Vagina (tissue), 2 donors: ENCODE data around the gene PDE3B. TPM values are rescaled to one million over a fixed set of nuclear protein-coding genes. Genes with fewer than 3 reads are reported as not detected.
A peak's percentile ranks its signal among the peaks of the same experiment; 100 is the strongest.
"Not testable (repeated sequence)": the region's sequence is repeated elsewhere in the genome, so short reads cannot be mapped to it uniquely, and the experiment has no call there.

Source experiments
- DNase-seq, 2 donors: peaks; one replicate each; pipeline ENCODE4 v3.0.0-alpha.2; 2017; ENCODE audit errors: extremely low spot score in 2 of 2
- H3K27ac ChIP-seq: fragments of 200-600 bp; sonication (generic); one replicate; pipeline ENCODE4 v1.5.1; 2019
- H3K27me3 ChIP-seq: fragments of 200-600 bp; sonication (generic); one replicate; pipeline ENCODE4 v1.5.1; 2019
- H3K36me3 ChIP-seq, 2 donors: fragments of 200-600 bp; sonication (generic); one replicate each; pipeline ENCODE4 v1.5.1; 2017 to 2019
- H3K4me1 ChIP-seq: fragments of 200-600 bp; sonication (generic); one replicate; pipeline ENCODE4 v1.5.1; 2019
- H3K4me3 ChIP-seq, 2 donors: fragments of 200-600 bp; sonication (generic); 1 replicate in 1 of 2; 2 replicates in 1 of 2; pipeline ENCODE4 v1.5.1; 2016 to 2019
- H3K9me3 ChIP-seq: fragments of 200-600 bp; sonication (generic); one replicate; pipeline ENCODE4 v1.5.1; 2019
- POLR2A ChIP-seq, 2 donors: fragments of 450-650 bp; IDR thresholded peaks; one replicate each; pipeline ENCODE4 v1.6.1; 2017; ENCODE audit warnings: antibody characterized with exemption in 2 of 2, mild to moderate bottlenecking in 2 of 2, moderate library complexity in 2 of 2
- POLR2AphosphoS5 ChIP-seq, 2 donors: sonication (generic); formaldehyde crosslinking; IDR thresholded peaks; one replicate each; pipeline ENCODE4 v1.9.0; 2017; ENCODE audit warnings: antibody characterized with exemption in 2 of 2, mild to moderate bottlenecking in 2 of 2, low read depth in 1 of 2; ENCODE audit not compliant: insufficient read depth in 1 of 2
- intact Hi-C: fragments of 100-400 bp; cut with DNase I; formaldehyde crosslinking; loops from one replicate; pipeline ENCODE4 v1.15.1; 2023
- total RNA-seq: library from RNA; depleted of rRNA; stranded (reverse); fragments of >200 nt; gene quantifications from one replicate; pipeline ENCODE4 v1.2.3, GENCODE V29; 2016
- TF ChIP-seq, protein P1 (sequence below), 3 experiments: fragments of 450-650 bp in 2 of 3; fragments of 200-600 bp in 1 of 3; sonication (generic) in 1 of 3; IDR thresholded peaks; one replicate each; pipeline ENCODE4 v1.5.1; 2017 to 2019; ENCODE audit warnings: antibody characterized with exemption in 3 of 3, mild to moderate bottlenecking in 2 of 3, moderate library complexity in 2 of 3

PDE3B gene
- total RNA-seq, 1 donor from 2014 or later, result 10.1 TPM

DNA sequence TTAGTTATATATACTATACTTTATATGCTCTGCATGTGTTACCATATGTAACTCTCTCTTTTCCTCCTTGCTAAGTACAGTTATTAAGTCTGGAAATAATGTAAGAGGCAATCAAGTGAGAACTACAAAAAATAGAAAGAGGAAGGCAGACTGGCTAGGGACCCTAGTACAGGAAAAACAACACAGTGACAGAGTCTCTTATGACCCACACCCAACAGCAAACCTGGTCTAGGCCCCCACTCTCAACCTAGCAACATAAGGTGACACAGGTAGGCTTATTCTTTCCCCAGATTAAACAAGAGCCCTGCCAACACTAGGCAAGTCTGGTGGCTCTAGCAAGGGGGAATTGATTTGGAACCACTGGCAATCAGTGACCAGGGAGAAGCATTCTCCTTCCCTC is 132.3 kb downstream of the PDE3B start:
- no peak for DNase-seq
- no peaks in the 10 kb centered on the region for H3K9me3 ChIP-seq
- no peaks in the 10 kb centered on the region for H3K36me3 ChIP-seq
- H3K4me3 ChIP-seq, result no peak overlapping the region
- TF ChIP-seq POLR2A (IDR thresholded peaks at IDR 0.05), result no peak
- no peak for TF ChIP-seq POLR2AphosphoS5 (IDR thresholded peaks at IDR 0.05; ENCODE audit: insufficient read depth in 1 of 2, low read depth in 1 of 2)
- TF ChIP-seq, protein P1, sequence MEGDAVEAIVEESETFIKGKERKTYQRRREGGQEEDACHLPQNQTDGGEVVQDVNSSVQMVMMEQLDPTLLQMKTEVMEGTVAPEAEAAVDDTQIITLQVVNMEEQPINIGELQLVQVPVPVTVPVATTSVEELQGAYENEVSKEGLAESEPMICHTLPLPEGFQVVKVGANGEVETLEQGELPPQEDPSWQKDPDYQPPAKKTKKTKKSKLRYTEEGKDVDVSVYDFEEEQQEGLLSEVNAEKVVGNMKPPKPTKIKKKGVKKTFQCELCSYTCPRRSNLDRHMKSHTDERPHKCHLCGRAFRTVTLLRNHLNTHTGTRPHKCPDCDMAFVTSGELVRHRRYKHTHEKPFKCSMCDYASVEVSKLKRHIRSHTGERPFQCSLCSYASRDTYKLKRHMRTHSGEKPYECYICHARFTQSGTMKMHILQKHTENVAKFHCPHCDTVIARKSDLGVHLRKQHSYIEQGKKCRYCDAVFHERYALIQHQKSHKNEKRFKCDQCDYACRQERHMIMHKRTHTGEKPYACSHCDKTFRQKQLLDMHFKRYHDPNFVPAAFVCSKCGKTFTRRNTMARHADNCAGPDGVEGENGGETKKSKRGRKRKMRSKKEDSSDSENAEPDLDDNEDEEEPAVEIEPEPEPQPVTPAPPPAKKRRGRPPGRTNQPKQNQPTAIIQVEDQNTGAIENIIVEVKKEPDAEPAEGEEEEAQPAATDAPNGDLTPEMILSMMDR (IDR thresholded peaks at IDR 0.05), result no peak
- intact Hi-C loops, result no loop called here
- H3K27me3 ChIP-seq, result no peaks in the 10 kb centered on the region
- H3K4me1 ChIP-seq, result no peaks in the 10 kb centered on the region
- H3K27ac ChIP-seq, result no peak overlapping the region

DNA sequence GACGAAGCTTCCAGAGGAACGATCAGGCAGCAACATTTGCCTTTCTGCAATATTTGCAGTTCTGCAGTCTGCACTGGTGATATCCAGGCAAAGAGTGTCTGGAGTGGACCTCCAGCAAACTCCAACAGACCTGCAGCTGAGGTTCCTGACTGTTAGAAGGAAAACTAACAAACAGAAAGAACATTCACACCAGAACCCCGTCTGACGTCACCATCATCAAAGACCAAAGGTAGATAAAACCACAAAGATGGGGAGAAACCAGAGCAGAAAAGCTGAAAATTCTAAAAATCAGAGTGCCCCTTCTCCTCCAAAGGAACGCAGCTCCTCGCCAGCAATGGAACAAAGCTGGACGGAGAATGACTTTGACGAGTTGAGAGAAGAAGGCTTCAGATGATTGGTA is 134.9 kb downstream of the PDE3B start:
- DNase-seq, H3K36me3 ChIP-seq, intact Hi-C loops, H3K9me3 ChIP-seq, H3K4me1 ChIP-seq, H3K4me3 ChIP-seq, H3K27ac ChIP-seq, H3K27me3 ChIP-seq: not testable (repeated sequence)

DNA sequence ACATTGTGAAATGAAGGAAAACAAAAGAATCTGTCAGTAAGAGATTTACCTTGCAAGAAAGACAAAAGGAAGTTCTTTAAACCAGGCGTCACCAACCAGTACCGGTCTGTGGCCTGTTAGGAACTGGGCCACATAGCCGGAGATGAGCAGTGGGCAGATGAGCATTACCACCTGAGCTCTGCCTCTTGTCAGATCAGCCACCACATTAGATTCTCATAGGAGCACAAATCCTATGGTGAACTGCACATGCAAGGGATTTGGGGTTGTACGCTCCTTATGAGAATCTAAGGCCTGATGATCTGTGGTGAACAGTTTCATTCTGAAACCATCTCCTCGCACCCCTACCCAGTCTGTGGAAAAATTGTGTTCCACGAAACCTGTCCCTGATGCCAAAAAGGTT is 140.2 kb downstream of the PDE3B start:
- no peak for DNase-seq
- no peaks in the 10 kb centered on the region for H3K36me3 ChIP-seq
- intact Hi-C loops, result no loop called here
- H3K4me1 ChIP-seq, result no peaks in the 10 kb centered on the region
- no peaks in the 10 kb centered on the region for H3K9me3 ChIP-seq
- H3K27me3 ChIP-seq, result no peaks in the 10 kb centered on the region
- TF ChIP-seq POLR2A (IDR thresholded peaks at IDR 0.05), result no peak
- TF ChIP-seq POLR2AphosphoS5 (IDR thresholded peaks at IDR 0.05; ENCODE audit: insufficient read depth in 1 of 2, low read depth in 1 of 2), result no peak
- TF ChIP-seq, protein P1 (IDR thresholded peaks at IDR 0.05), result no peak
- no peak overlapping the region for H3K27ac ChIP-seq
- no peak overlapping the region for H3K4me3 ChIP-seq

DNA sequence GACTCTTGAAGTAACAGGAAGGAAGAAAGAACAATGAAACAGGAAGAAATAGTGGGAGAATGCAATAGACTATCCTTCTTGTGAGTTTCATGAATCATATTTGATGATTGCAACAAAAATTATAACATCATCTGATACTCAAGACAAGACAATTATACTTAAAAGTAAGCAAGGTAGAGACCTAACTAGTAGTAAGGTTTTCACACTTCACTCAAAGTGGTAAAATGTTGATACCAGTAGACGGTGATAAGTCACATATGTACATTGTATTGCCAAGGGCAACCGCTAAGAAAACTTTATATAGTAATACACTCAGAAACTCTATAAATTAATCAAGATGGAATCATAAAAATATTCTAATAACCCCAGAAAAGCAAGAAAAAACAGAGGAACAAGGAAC is 140.6 kb downstream of the PDE3B start:
- no peak overlapping the region for H3K4me3 ChIP-seq
- no peak overlapping the region for H3K27ac ChIP-seq
- no peaks in the 10 kb centered on the region for H3K27me3 ChIP-seq
- no peak for DNase-seq
- TF ChIP-seq POLR2AphosphoS5 (IDR thresholded peaks at IDR 0.05; ENCODE audit: insufficient read depth in 1 of 2, low read depth in 1 of 2) (no peak), POLR2A (IDR thresholded peaks at IDR 0.05) (no peak)
- TF ChIP-seq, protein P1 (IDR thresholded peaks at IDR 0.05), result no peak
- intact Hi-C loops, result no loop called here
- H3K4me1 ChIP-seq, result no peaks in the 10 kb centered on the region
- no peaks in the 10 kb centered on the region for H3K9me3 ChIP-seq
- no peaks in the 10 kb centered on the region for H3K36me3 ChIP-seq

DNA sequence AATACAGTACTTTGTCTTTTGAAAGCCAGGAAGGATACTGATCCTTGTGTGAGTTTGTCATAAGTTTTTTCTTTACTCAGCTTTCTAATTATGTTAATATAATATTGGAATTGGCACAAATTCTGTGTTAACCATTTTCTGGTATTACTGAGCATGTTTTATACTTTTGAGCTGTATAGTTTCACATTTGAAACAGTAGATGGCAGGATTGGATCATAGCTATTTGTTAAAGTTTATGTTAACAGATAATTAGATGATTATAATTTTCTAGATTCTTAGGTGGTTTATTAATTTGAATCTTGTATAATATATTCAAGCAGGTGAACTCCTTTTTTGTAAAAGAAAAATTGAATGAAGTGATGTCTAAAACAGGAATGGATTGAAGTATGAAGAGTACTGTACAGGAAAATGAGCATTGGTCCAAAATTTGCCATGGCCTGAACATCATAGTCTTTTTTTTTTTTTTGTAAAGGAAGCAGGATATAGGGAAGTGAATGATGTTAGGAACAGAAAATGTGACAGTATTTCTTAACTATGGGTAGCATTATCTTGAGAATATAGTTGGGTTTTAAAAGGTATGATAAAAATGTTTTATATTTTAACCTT is 146.4 kb downstream of the PDE3B start:
- DNase-seq, result no peak
- intact Hi-C loops, result no loop called here
- H3K27ac ChIP-seq, result no peak overlapping the region
- no peak for TF ChIP-seq POLR2A (IDR thresholded peaks at IDR 0.05)
- no peak for TF ChIP-seq POLR2AphosphoS5 (IDR thresholded peaks at IDR 0.05; ENCODE audit: insufficient read depth in 1 of 2, low read depth in 1 of 2)
- TF ChIP-seq, protein P1 (IDR thresholded peaks at IDR 0.05), result peak in 1 of 3 experiments; percentile 21
- no peaks in the 10 kb centered on the region for H3K9me3 ChIP-seq
- H3K27me3 ChIP-seq, result no peaks in the 10 kb centered on the region
- no peaks in the 10 kb centered on the region for H3K4me1 ChIP-seq
- no peak overlapping the region for H3K4me3 ChIP-seq
- H3K36me3 ChIP-seq, result no peaks in the 10 kb centered on the region
